OCI-LY7 (cell line): Measurements from ENCODE around the gene MEIS2.

Experiments
- EZH2phosphoT487 ChIP-seq: fragments of 200-600 bp; sonication (generic); IDR thresholded peaks from 2 replicates; pipeline ENCODE4 v1.6.1; 2018; ENCODE audit warnings: low read depth, borderline replicate concordance, mild to moderate bottlenecking, mixed run types, antibody characterized with exemption, low read length, moderate library complexity, mixed read lengths
- TF ChIP-seq, protein P1 (sequence below): fragments of 200-600 bp; sonication (generic); conservative IDR thresholded peaks from 2 replicates; pipeline ENCODE4 v1.5.1; 2014; ENCODE audit warnings: mild to moderate bottlenecking, antibody characterized with exemption, low read length, moderate library complexity, mixed read lengths

DNA sequence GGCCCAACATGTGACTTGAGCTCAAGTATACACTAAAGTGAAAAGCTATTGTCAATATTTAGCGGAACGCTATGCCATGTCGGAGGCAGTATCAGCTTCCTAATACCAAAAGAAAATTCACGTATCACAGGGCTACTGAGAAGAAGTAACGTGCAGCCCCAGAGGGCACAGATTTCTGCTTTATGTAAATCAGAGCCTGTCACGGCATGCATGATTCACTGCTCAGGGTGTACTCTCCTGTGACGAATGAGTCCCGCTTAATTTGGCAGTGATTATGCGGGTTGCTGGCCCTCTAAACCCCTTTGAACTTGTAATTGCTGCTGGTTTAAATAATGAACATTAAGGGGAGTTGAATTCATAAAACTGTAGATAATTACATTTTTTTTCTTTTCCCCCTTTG lies 85.3 kb downstream of the MEIS2 start:
- TF ChIP-seq, protein P1, sequence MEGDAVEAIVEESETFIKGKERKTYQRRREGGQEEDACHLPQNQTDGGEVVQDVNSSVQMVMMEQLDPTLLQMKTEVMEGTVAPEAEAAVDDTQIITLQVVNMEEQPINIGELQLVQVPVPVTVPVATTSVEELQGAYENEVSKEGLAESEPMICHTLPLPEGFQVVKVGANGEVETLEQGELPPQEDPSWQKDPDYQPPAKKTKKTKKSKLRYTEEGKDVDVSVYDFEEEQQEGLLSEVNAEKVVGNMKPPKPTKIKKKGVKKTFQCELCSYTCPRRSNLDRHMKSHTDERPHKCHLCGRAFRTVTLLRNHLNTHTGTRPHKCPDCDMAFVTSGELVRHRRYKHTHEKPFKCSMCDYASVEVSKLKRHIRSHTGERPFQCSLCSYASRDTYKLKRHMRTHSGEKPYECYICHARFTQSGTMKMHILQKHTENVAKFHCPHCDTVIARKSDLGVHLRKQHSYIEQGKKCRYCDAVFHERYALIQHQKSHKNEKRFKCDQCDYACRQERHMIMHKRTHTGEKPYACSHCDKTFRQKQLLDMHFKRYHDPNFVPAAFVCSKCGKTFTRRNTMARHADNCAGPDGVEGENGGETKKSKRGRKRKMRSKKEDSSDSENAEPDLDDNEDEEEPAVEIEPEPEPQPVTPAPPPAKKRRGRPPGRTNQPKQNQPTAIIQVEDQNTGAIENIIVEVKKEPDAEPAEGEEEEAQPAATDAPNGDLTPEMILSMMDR, result no peak
- no peak for TF ChIP-seq EZH2phosphoT487
